GM18861 (cell line): ENCODE data around the gene CASZ1.

ENCODE experiments used
- ATAC-seq: cut with Tn5 transposase; IDR thresholded peaks from one replicate; pipeline ENCODE4 v1.9.1; 2021; ENCODE audit not compliant: unreplicated experiment

Gene CASZ1

GRCh38 chr1:10756842-10757241, 39.6 kb downstream of the CASZ1 start:
- no peak for ATAC-seq

GRCh38 chr1:10755970-10756521, 40.4 kb downstream of the CASZ1 start:
- ATAC-seq: no peak

- no peak for ATAC-seq
Observed at GRCh38 chr1:10754568-10755329, 41.7 kb downstream of the CASZ1 start.

GRCh38 chr1:10753299-10753698, 43.1 kb downstream of the CASZ1 start:
- no peak for ATAC-seq

GRCh38 chr1:10751561-10752085, 44.8 kb downstream of the CASZ1 start:
- ATAC-seq: no peak

- no peak for ATAC-seq
Observed at GRCh38 chr1:10751160-10751559, 45.3 kb downstream of the CASZ1 start.

- no peak for ATAC-seq
Observed at GRCh38 chr1:10745886-10746455, 50.5 kb downstream of the CASZ1 start.

- ATAC-seq: no peak
Observed at GRCh38 chr1:10745383-10745782, 51.1 kb downstream of the CASZ1 start.

- ATAC-seq: no peak
Observed at GRCh38 chr1:10744654-10745238, 51.7 kb downstream of the CASZ1 start.

GRCh38 chr1:10744029-10744428, 52.4 kb downstream of the CASZ1 start:
- no peak for ATAC-seq

GRCh38 chr1:10741696-10742095, 54.8 kb downstream of the CASZ1 start:
- no peak for ATAC-seq

GRCh38 chr1:10740123-10740522, 56.3 kb downstream of the CASZ1 start:
- no peak for ATAC-seq

GRCh38 chr1:10739589-10739988, 56.9 kb downstream of the CASZ1 start:
- no peak for ATAC-seq

GRCh38 chr1:10738061-10739058, 58.1 kb downstream of the CASZ1 start:
- ATAC-seq: no peak

- ATAC-seq: no peak
Observed at GRCh38 chr1:10737651-10738050, 58.8 kb downstream of the CASZ1 start.

GRCh38 chr1:10736634-10737586, 59.5 kb downstream of the CASZ1 start:
- ATAC-seq: no peak

- ATAC-seq: no peak
Observed at GRCh38 chr1:10735563-10736305, 60.7 kb downstream of the CASZ1 start.

- ATAC-seq: no peak
Observed at GRCh38 chr1:10734962-10735544, 61.4 kb downstream of the CASZ1 start.
